H9 (cell line): ENCODE results near the gene SSX2IP. TPM values are rescaled to one million over a fixed set of nuclear protein-coding genes. Genes with fewer than 3 reads are reported as not detected.

Experiments used
- DNase-seq: peaks from one replicate; pipeline ENCODE4 v3.0.0-alpha.2; 2017
- H2AFZ ChIP-seq: one replicate; pipeline ENCODE4 v1.6.1; 2013; ENCODE audit warnings: mild to moderate bottlenecking, low read length, control low read depth, moderate library complexity
- H2AK5ac ChIP-seq: 2 replicates; pipeline ENCODE4 v1.6.1; 2013; ENCODE audit warnings: low read length, control low read depth, mixed read lengths; ENCODE audit not compliant: insufficient read length
- H2BK120ac ChIP-seq: one replicate; pipeline ENCODE4 v1.6.1; 2013; ENCODE audit warnings: low read depth, mild to moderate bottlenecking, low read length, control low read depth, inconsistent platforms; ENCODE audit not compliant: poor library complexity, severe bottlenecking
- H2BK12ac ChIP-seq: 2 replicates; pipeline ENCODE4 v1.6.1; 2013; ENCODE audit warnings: low read length, control low read depth, mixed read lengths, low read depth; ENCODE audit not compliant: insufficient read length
- H2BK15ac ChIP-seq: 2 replicates; pipeline ENCODE4 v1.6.1; 2013; ENCODE audit warnings: low read depth, low read length, control low read depth
- H2BK20ac ChIP-seq: one replicate; pipeline ENCODE4 v1.6.1; 2013; ENCODE audit warnings: low read depth, mild to moderate bottlenecking, low read length, control low read depth, inconsistent platforms; ENCODE audit not compliant: poor library complexity, severe bottlenecking
- H2BK5ac ChIP-seq: 2 replicates; pipeline ENCODE4 v1.6.1; 2013; ENCODE audit warnings: low read length, control low read depth, mixed read lengths; ENCODE audit not compliant: insufficient read length
- H3K14ac ChIP-seq: 2 replicates; pipeline ENCODE4 v1.6.1; 2013; ENCODE audit warnings: low read length, control low read depth; ENCODE audit not compliant: insufficient read depth
- H3K18ac ChIP-seq: 2 replicates; pipeline ENCODE4 v1.6.1; 2013; ENCODE audit warnings: low read depth, mild to moderate bottlenecking, mixed read lengths, low read length, control low read depth; ENCODE audit not compliant: insufficient read length
- H3K23ac ChIP-seq: 2 replicates; pipeline ENCODE4 v1.6.1; 2013; ENCODE audit warnings: low read length, control low read depth, mixed read lengths, low read depth; ENCODE audit not compliant: insufficient read length
- H3K23me2 ChIP-seq: 2 replicates; pipeline ENCODE4 v1.6.1; 2013; ENCODE audit warnings: low read depth, mild to moderate bottlenecking, mixed read lengths, low read length, control low read depth; ENCODE audit not compliant: insufficient read length, poor library complexity, severe bottlenecking
- H3K27ac ChIP-seq: 2 replicates; pipeline ENCODE4 v1.5.1; 2013; ENCODE audit warnings: low read length, control low read depth, mixed read lengths, low read depth; ENCODE audit not compliant: insufficient read length
- H3K27me3 ChIP-seq: 2 replicates; pipeline ENCODE4 v1.6.1; 2013; ENCODE audit warnings: low read length, control low read depth, inconsistent platforms; ENCODE audit not compliant: insufficient read depth
- H3K4ac ChIP-seq: 2 replicates; pipeline ENCODE4 v1.6.1; 2013; ENCODE audit warnings: low read depth, mild to moderate bottlenecking, control low read depth, inconsistent platforms, low read length, moderate library complexity
- H3K4me1 ChIP-seq: 2 replicates; pipeline ENCODE4 v1.6.1; 2013; ENCODE audit warnings: low read length, control low read depth, inconsistent platforms; ENCODE audit not compliant: insufficient read depth
- H3K4me2 ChIP-seq: 2 replicates; pipeline ENCODE4 v1.6.1; 2013; ENCODE audit warnings: low read length, control low read depth, mixed read lengths; ENCODE audit not compliant: insufficient read length, insufficient read depth
- H3K56ac ChIP-seq: 2 replicates; pipeline ENCODE4 v1.6.1; 2013; ENCODE audit warnings: low read depth, mild to moderate bottlenecking, mixed read lengths, low read length, control low read depth; ENCODE audit not compliant: insufficient read length
- H3K79me1 ChIP-seq: 2 replicates; pipeline ENCODE4 v1.6.1; 2013; ENCODE audit warnings: low read depth, mild to moderate bottlenecking, moderate library complexity, low read length, control low read depth, inconsistent platforms; ENCODE audit not compliant: insufficient read depth, poor library complexity, severe bottlenecking
- H3K79me2 ChIP-seq: 2 replicates; pipeline ENCODE4 v1.6.1; 2013; ENCODE audit warnings: low read length, control low read depth, inconsistent platforms; ENCODE audit not compliant: insufficient read depth
- H3K9ac ChIP-seq: 2 replicates; pipeline ENCODE4 v1.6.1; 2013; ENCODE audit warnings: low read length, control low read depth, mixed read lengths; ENCODE audit not compliant: insufficient read length; ENCODE audit errors: extremely low read depth
- H3K9me3 ChIP-seq: one replicate; pipeline ENCODE4 v1.6.1; 2013; ENCODE audit warnings: low read depth, low read length, inconsistent platforms; ENCODE audit not compliant: control insufficient read depth
- H3T11ph ChIP-seq: one replicate; pipeline ENCODE4 v1.6.1; 2013; ENCODE audit warnings: mild to moderate bottlenecking, low read length, control low read depth, inconsistent platforms
- H4K20me1 ChIP-seq: one replicate; pipeline ENCODE4 v1.6.1; 2013; ENCODE audit not compliant: control insufficient read depth, insufficient read length, insufficient read depth
- H4K5ac ChIP-seq: 2 replicates; pipeline ENCODE4 v1.6.1; 2013; ENCODE audit warnings: low read depth, mild to moderate bottlenecking, mixed read lengths, low read length, control low read depth; ENCODE audit not compliant: insufficient read length
- H4K8ac ChIP-seq: replicated peaks from 2 replicates; pipeline ENCODE4 v1.6.1; 2013; ENCODE audit warnings: low read length, control low read depth, mixed read lengths, low read depth; ENCODE audit not compliant: insufficient read length
- H4K91ac ChIP-seq: 2 replicates; pipeline ENCODE4 v1.6.1; 2013; ENCODE audit warnings: low read depth, mild to moderate bottlenecking, moderate library complexity, mixed read lengths, low read length, control low read depth; ENCODE audit not compliant: insufficient read length
- H3K27ac Mint-ChIP-seq, 3 experiments: 2 replicates in 2 of 3; 3 replicates in 1 of 3; pipeline ENCODE4 v1.8.0; 2020 to 2021; ENCODE audit warnings: mixed read lengths in 3 of 3, mild to moderate bottlenecking in 1 of 3, moderate library complexity in 1 of 3
- H3K27me3 Mint-ChIP-seq: 2 replicates; pipeline ENCODE4 v1.8.0; 2021; ENCODE audit warnings: low read depth, mild to moderate bottlenecking, moderate library complexity, mixed read lengths
- H3K36me3 Mint-ChIP-seq, 3 experiments: 2 replicates in 2 of 3; 3 replicates in 1 of 3; pipeline ENCODE4 v1.8.0; 2020 to 2021; ENCODE audit warnings: low read depth in 3 of 3, mixed read lengths in 3 of 3; ENCODE audit not compliant: insufficient read depth in 1 of 3
- H3K4me1 Mint-ChIP-seq, 2 experiments: 2 replicates each; pipeline ENCODE4 v1.8.0; 2020; ENCODE audit warnings: mixed read lengths in 2 of 2
- H3K4me3 Mint-ChIP-seq, 2 experiments: 2 replicates in 1 of 2; 3 replicates in 1 of 2; pipeline ENCODE4 v1.8.0; 2020 to 2021; ENCODE audit warnings: mild to moderate bottlenecking in 2 of 2, mixed read lengths in 2 of 2, moderate library complexity in 1 of 2
- H3K9me3 Mint-ChIP-seq, 2 experiments: 2 replicates in 1 of 2; 3 replicates in 1 of 2; pipeline ENCODE4 v1.8.0; 2020; ENCODE audit warnings: mild to moderate bottlenecking in 2 of 2, mixed read lengths in 2 of 2, moderate library complexity in 1 of 2
- WGBS: extraction: QIAGEN DNeasy Blood & Tissue Kit; methylation state at CpG from one replicate; pipeline ENCODE4 v1.1.7; 2013; ENCODE audit warnings: missing lambda C conversion rate, low lambda C conversion rate, mixed read lengths; ENCODE audit not compliant: insufficient read length; ENCODE audit errors: extremely low coverage; 5-methylcytosine and 5-hydroxymethylcytosine counted together
- total RNA-seq: library from RNA; stranded (reverse); gene quantifications from 2 replicates; pipeline ENCODE4 v1.2.1, GENCODE V29; 2021
- TF ChIP-seq, protein P1 (sequence below): fragments of 200-600 bp; sonication (generic); conservative IDR thresholded peaks from 3 replicates; pipeline ENCODE4 v1.8.0; 2021; ENCODE audit warnings: antibody characterized with exemption, mild to moderate bottlenecking

SSX2IP gene
- total RNA-seq, 1 experiment from 2014 or later, result 19.6 TPM

DNA sequence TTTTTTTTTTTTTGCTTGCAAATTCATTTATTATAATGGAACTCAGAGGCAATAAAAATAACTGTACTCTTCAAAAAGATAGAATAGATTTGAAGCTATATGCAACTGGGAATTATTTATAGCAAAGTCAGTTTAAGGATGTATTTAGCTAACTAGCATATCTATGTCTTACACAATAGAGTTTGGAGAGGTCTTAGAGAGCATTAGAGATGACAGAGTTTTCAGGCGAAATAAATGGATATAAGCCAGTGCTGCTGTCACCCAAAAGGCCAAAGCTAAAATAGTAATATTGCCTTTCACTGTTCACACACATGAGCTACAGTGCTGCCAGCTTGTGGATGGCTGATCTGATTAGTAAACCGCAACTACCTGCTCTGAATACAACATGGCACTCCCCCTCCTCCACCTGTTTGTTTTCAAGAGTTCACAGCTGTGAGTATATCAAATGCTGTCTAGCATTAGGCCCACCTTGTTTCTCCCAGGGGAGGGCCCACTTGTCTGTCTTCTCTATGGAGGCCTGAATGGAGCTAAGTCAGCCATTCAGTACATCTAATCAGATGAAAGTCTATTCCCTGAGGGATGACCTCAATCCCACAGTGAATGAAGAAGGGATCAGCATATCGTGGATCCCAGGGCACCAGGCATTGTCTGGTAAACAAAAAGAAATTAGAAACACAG lies 25.2 kb upstream of the SSX2IP start:
- no peaks in the 10 kb centered on the region for H3K79me1 ChIP-seq
- H3K23ac ChIP-seq, result no peak overlapping the region
- H2AK5ac ChIP-seq, result no peak overlapping the region
- H2BK15ac ChIP-seq, result no peak overlapping the region
- no peak overlapping the region for H2BK12ac ChIP-seq
- Mint-ChIP-seq H3K27ac (peak overlapping the region in 2 of 3 experiments; percentile 71 to 93; a peak in 4 of 7 replicates), H3K4me1 (peaks cover 27 to 29% of the 10 kb centered on the region in 2 experiments), H3K4me3 (no peak overlapping the region), H3K27me3 (no peaks in the 10 kb centered on the region; the same call in 1 of the 2 replicates), H3K36me3 (peaks cover 0 to 4% (median 0%) of the 10 kb centered on the region in 3 experiments; a peak in 1 of 7 replicates), H3K9me3 (no peaks in the 10 kb centered on the region; a peak in 2 of 5 replicates)
- no peaks in the 10 kb centered on the region for H3K9me3 ChIP-seq
- no peaks in the 10 kb centered on the region for H3K27me3 ChIP-seq
- no CpG with 5 or more reads among the region's 3 CpGs for WGBS
- H4K8ac ChIP-seq, result no peak overlapping the region
- H2BK120ac ChIP-seq, result no peak overlapping the region
- H3T11ph ChIP-seq, result no peak overlapping the region
- H3K4me2 ChIP-seq, result no peak overlapping the region
- no peak overlapping the region for H3K56ac ChIP-seq
- H3K27ac ChIP-seq, result no peak overlapping the region
- H3K4ac ChIP-seq, result no peak overlapping the region
- H3K23me2 ChIP-seq, result no peaks in the 10 kb centered on the region
- no peak overlapping the region for H2BK20ac ChIP-seq
- no peak overlapping the region for H3K18ac ChIP-seq
- H4K5ac ChIP-seq, result no peak overlapping the region
- H3K9ac ChIP-seq, result no peak overlapping the region
- no peak overlapping the region for H3K14ac ChIP-seq
- TF ChIP-seq, protein P1, sequence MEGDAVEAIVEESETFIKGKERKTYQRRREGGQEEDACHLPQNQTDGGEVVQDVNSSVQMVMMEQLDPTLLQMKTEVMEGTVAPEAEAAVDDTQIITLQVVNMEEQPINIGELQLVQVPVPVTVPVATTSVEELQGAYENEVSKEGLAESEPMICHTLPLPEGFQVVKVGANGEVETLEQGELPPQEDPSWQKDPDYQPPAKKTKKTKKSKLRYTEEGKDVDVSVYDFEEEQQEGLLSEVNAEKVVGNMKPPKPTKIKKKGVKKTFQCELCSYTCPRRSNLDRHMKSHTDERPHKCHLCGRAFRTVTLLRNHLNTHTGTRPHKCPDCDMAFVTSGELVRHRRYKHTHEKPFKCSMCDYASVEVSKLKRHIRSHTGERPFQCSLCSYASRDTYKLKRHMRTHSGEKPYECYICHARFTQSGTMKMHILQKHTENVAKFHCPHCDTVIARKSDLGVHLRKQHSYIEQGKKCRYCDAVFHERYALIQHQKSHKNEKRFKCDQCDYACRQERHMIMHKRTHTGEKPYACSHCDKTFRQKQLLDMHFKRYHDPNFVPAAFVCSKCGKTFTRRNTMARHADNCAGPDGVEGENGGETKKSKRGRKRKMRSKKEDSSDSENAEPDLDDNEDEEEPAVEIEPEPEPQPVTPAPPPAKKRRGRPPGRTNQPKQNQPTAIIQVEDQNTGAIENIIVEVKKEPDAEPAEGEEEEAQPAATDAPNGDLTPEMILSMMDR, result no peak
- no peak for DNase-seq
- no peaks in the 10 kb centered on the region; the same call in 1 of the 2 replicates for H3K4me1 ChIP-seq
- no peaks in the 10 kb centered on the region for H4K20me1 ChIP-seq
- no peak overlapping the region for H2BK5ac ChIP-seq
- H2AFZ ChIP-seq, result peak overlapping the region; percentile 68
- no peak overlapping the region for H4K91ac ChIP-seq
- no peaks in the 10 kb centered on the region for H3K79me2 ChIP-seq
